Heart left ventricle (tissue), 16 donors: ENCODE data around the gene TMEM37. TPM values are rescaled to one million over a fixed set of nuclear protein-coding genes. Genes with fewer than 3 reads are reported as not detected.
A peak's percentile ranks its signal among the peaks of the same experiment; 100 is the strongest.

Experiments used
- ATAC-seq, 4 donors: fragments of 200-7000 bp; cut with Tn5 transposase; one replicate each; pipeline ENCODE4 v1.9.1; 2020 to 2022; ENCODE audit warnings: moderate library complexity in 4 of 4, mild to moderate bottlenecking in 3 of 4, moderate number of reproducible peaks in 1 of 4
- DNase-seq, 5 donors: peaks; one replicate each; pipeline ENCODE4 v3.0.0-alpha.2; 2020
- H3K27ac ChIP-seq, 12 donors: fragments of 200-600 bp; sonication (generic) in 4 of 12; one replicate each; pipeline versions ENCODE4 v1.5.0 to v1.8.0; 2016 to 2022; ENCODE audit warnings: mild to moderate bottlenecking in 2 of 12
- H3K27me3 ChIP-seq, 9 donors: fragments of 200-600 bp; sonication (generic) in 2 of 9; one replicate each; pipeline versions ENCODE4 v1.5.1 to v1.8.0; 2016 to 2022; ENCODE audit warnings: mild to moderate bottlenecking in 3 of 9
- H3K36me3 ChIP-seq, 9 donors: fragments of 200-600 bp; sonication (generic) in 2 of 9; one replicate each; pipeline versions ENCODE4 v1.5.0 to v1.8.0; 2018 to 2022; ENCODE audit warnings: mild to moderate bottlenecking in 2 of 9
- H3K4me1 ChIP-seq, 12 donors: fragments of 200-600 bp; sonication (generic) in 4 of 12; one replicate each; pipeline versions ENCODE4 v1.5.0 to v1.8.0; 2016 to 2022; ENCODE audit warnings: mild to moderate bottlenecking in 3 of 12
- H3K4me3 ChIP-seq, 12 donors: fragments of 200-600 bp; sonication (generic) in 4 of 12; one replicate each; pipeline versions ENCODE4 v1.5.0 to v1.8.0; 2017 to 2022; ENCODE audit warnings: mild to moderate bottlenecking in 9 of 12, moderate library complexity in 4 of 12
- H3K9me3 ChIP-seq, 12 donors: fragments of 200-600 bp; sonication (generic) in 4 of 12; one replicate each; pipeline versions ENCODE4 v1.5.0 to v1.8.0; 2016 to 2022; ENCODE audit warnings: mild to moderate bottlenecking in 1 of 12
- POLR2A ChIP-seq, 2 donors: fragments of 450-650 bp; IDR thresholded peaks; one replicate each; pipeline ENCODE4 v1.6.1; 2017; ENCODE audit warnings: antibody characterized with exemption in 2 of 2, mild to moderate bottlenecking in 2 of 2, moderate library complexity in 2 of 2
- WGBS, 4 donors: extraction: QIAGEN DNeasy Blood & Tissue Kit in 2 of 4; methylation state at CpG; one replicate each; pipeline versions ENCODE4 v1.1.5 to v1.1.7; 2013 to 2018; 5-methylcytosine and 5-hydroxymethylcytosine counted together
- intact Hi-C, 10 donors: fragments of 100-400 bp; cut with DNase I; formaldehyde crosslinking; loops; one replicate each; pipeline versions ENCODE4 v1.11.1 to v1.14.2; 2022
- polyA plus RNA-seq, 2 donors: library from polyadenylated mRNA; stranded (reverse); fragments of 200-250 nt; gene quantifications; one replicate each; pipeline ENCODE4 v1.2.3, GENCODE V29; 2013
- total RNA-seq, 9 donors: library from RNA; depleted of rRNA in 2 of 9; stranded (reverse); fragments of >200 nt in 2 of 9; fragmentation: NEBNext Ultra II Directional in 3 of 9; extraction: Animal tissue kit (Norgen Biotek cat#: 25700) in 3 of 9; gene quantifications; one replicate each; pipeline versions ENCODE4 v1.1.0 to v1.2.4, GENCODE V29; 2016 to 2023
- TF ChIP-seq, protein P1 (sequence below), 12 donors: fragments of 200-600 bp; sonication (generic) in 4 of 12; IDR thresholded peaks; one replicate each; pipeline versions ENCODE4 v1.5.0 to v1.8.0; 2018 to 2022; ENCODE audit warnings: antibody characterized with exemption in 12 of 12, mild to moderate bottlenecking in 5 of 12
- donor health status: ischemic (EF 13 %, LVEDD 7.1; RV severe dilation, severe dysfunction).
- donor health status: healthy with polysubstance abuse.
- donor health status: DM: no; HTN: yes; CAD: no.
- donor health status: DM: no; HTN: no; CAD: no.
- donor health status: ischemic (EF 25% LVEDD 6.9; RV normal size, moderate dysfunction).
- donor health status: ischemic (EF 25% LVEDD 5.7; RV mildly dilated, moderate dysfunction).
- donor health status: healthy.
- donor health status: DM: yes; HTN: yes; CAD: no.
- donor health status: ischemic (EF 35%, LVEDD 5.7; RV mildly dilated, moderate dysfunction).
- donor health status: nonischemic (EF 11% LVEDD 7.7; RV severe dilation, severe dysfunction).
- donor health status: DM: yes; HTN: yes; CAD: no.
- donor health status: PGD.
- donor health status: ischemic (EF 29% LVEDD 5.4; RV normal size, mild dysfunction).
- donor health status: nonischemic (EF 23%, LVEDD 6.1; RV moderate dilation, normal function).

The TMEM37 gene
- total and polyA plus RNA-seq, 11 donors, result 0.75 to 24.6 (median 1.6) TPM

DNA sequence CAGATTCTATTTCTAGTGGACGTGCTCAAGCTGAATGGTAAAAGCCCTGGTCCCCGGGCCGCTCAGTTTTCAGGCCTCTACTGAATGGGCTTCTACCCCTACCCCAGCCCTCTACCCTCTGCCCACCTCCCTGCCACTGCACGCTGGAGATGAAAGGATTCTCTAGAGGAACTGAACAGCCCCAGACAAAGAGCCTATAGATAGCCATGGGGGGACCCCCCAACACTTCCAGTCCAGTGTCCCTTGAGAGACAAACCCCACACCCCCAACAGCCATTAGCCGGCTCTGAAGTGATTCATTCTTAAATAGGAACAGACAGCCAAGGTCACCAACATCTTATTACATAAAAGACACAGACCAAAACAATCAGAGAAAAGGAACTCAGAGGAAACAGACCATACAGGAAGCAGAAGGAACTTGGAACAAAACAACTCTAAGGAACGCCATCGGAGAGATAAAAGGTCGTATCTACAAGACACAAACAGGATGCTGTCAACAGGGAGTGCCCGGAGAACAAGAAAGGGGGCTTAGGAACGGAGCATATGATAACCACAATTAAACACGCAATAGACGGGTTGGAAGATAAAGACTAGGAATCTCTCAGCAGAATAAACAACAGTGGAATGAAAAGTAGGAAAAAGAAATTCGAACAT lies 23.5 kb downstream of the TMEM37 start:
- Histone ChIP-seq H3K4me1 (peaks cover 0 to 3% (median 0%) of the 10 kb centered on the region in 12 donors), H3K27ac (no peak overlapping the region), H3K9me3 (no peaks in the 10 kb centered on the region), H3K36me3 (no peaks in the 10 kb centered on the region), H3K4me3 (no peak overlapping the region), H3K27me3 (peaks cover 0 to 3% (median 0%) of the 10 kb centered on the region in 9 donors)
- intact Hi-C loops, result no loop called here
- TF ChIP-seq, protein P1, sequence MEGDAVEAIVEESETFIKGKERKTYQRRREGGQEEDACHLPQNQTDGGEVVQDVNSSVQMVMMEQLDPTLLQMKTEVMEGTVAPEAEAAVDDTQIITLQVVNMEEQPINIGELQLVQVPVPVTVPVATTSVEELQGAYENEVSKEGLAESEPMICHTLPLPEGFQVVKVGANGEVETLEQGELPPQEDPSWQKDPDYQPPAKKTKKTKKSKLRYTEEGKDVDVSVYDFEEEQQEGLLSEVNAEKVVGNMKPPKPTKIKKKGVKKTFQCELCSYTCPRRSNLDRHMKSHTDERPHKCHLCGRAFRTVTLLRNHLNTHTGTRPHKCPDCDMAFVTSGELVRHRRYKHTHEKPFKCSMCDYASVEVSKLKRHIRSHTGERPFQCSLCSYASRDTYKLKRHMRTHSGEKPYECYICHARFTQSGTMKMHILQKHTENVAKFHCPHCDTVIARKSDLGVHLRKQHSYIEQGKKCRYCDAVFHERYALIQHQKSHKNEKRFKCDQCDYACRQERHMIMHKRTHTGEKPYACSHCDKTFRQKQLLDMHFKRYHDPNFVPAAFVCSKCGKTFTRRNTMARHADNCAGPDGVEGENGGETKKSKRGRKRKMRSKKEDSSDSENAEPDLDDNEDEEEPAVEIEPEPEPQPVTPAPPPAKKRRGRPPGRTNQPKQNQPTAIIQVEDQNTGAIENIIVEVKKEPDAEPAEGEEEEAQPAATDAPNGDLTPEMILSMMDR (IDR thresholded peaks at IDR 0.05), result no peak
- TF ChIP-seq POLR2A (IDR thresholded peaks at IDR 0.05), result no peak
- 39 to 47% (median 43%) methylated on average over 13 of the region's 13 CpGs for WGBS, 4 donors
- peak in 1 of 5 donors; percentile 6 for DNase-seq
- peak in 1 of 4 donors; percentile 30 for ATAC-seq

DNA sequence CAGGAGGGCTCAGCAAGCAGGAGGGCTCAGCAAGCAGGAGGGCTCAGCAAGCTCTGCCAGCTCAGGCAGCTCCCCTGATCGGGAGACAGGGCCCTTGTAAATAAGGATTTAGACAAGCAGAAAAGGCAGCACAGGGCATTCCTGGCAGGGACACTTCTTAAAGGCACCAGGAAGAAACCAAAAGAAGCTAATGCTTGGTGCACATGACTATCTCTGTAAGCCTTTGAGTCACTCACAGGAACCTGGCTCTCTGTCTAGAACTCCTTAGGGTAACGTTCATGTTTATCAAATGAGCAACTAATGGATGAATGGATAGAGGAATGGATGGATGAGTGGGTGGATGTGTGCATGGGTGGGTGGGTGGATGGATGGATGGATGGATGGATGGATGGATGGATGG lies 28.4 kb downstream of the TMEM37 start:
- Histone ChIP-seq H3K4me1 (peaks cover 0 to 2% (median 0%) of the 10 kb centered on the region in 12 donors), H3K9me3 (no peaks in the 10 kb centered on the region), H3K36me3 (no peaks in the 10 kb centered on the region), H3K27ac (no peak overlapping the region), H3K4me3 (no peak overlapping the region), H3K27me3 (no peaks in the 10 kb centered on the region)
- TF ChIP-seq, protein P1 (IDR thresholded peaks at IDR 0.05), result no peak
- TF ChIP-seq POLR2A (IDR thresholded peaks at IDR 0.05), result no peak
- WGBS, 4 donors, result 77 to 85% (median 80%) methylated on average over 2 of the region's 2 CpGs
- ATAC-seq (no peak), DNase-seq (no peak)
- intact Hi-C loops, result loop anchor here in 1 of 10 donors (5.0 kb wide), 1 partner anchor 33 kb away; no protein-coding TSS in a partner anchor

DNA sequence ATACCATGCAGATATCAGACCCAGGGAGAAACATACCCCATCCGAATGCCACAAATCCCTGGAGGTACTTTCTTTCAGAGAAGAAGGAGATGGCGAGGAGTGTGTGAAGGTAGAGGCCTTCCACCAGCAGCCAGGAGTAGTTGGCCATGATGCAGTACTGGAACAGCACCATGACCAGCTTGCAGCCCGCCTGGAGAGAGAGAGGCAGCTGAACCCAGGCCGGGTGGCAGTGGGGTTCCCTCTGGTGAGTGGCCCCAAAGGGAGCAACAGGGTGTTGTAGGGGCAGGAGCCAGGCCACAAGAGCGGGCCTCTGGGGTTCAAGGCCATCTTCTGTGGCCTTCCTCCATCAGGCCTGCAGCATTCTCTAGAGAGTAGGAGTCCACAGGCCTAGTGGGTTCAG lies 30.2 kb downstream of the TMEM37 start:
- intact Hi-C loops, result loop anchor here in 1 of 10 donors (5.0 kb wide), 1 partner anchor 35 kb away; no protein-coding TSS in a partner anchor
- Histone ChIP-seq H3K27ac (no peak overlapping the region), H3K9me3 (no peaks in the 10 kb centered on the region), H3K27me3 (no peaks in the 10 kb centered on the region), H3K4me1 (no peaks in the 10 kb centered on the region), H3K4me3 (no peak overlapping the region), H3K36me3 (no peaks in the 10 kb centered on the region)
- 82 to 99% (median 96%) methylated on average over 5 of the region's 5 CpGs for WGBS, 4 donors
- peak in 2 of 5 donors; percentile 11 to 16 for DNase-seq
- no peak for ATAC-seq
- TF ChIP-seq, protein P1 (IDR thresholded peaks at IDR 0.05), result no peak
- no peak for TF ChIP-seq POLR2A (IDR thresholded peaks at IDR 0.05)

DNA sequence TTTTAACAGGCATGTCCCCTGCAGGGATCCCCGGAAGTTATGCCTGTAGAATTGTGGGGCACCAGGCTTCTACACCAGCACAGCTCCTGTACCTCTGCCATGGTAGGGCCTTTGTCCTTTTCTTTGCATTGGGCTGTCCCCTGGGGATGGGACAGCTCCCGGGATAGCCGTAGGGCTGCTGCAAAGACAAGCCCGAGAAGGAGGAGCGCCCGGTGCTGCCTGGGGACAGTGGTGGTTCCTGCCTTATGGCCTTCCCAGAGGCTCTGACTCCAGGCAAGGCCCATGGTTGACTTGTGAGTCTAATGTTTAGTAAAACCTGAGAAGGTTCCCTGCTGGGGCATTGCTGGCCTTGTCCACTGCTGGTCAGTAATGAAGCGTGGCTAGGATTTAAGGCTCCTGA lies 30.9 kb downstream of the TMEM37 start:
- intact Hi-C loops, result loop anchor here in 1 of 10 donors (5.0 kb wide), 1 partner anchor 35 kb away; no protein-coding TSS in a partner anchor

More for the DNA sequence above, 30.9 kb downstream of the TMEM37 start:
- Histone ChIP-seq H3K27ac (no peak overlapping the region), H3K4me1 (no peaks in the 10 kb centered on the region), H3K36me3 (no peaks in the 10 kb centered on the region), H3K9me3 (no peaks in the 10 kb centered on the region), H3K4me3 (no peak overlapping the region), H3K27me3 (no peaks in the 10 kb centered on the region)
- ATAC-seq (no peak), DNase-seq (peak in 1 of 5 donors; percentile 4)
- 95 to 98% (median 96%) methylated on average over 5 to 7 of the region's 7 CpGs for WGBS, 4 donors
- no peak for TF ChIP-seq POLR2A (IDR thresholded peaks at IDR 0.05)
- TF ChIP-seq, protein P1 (IDR thresholded peaks at IDR 0.05), result no peak
